PC-3 (cell line): ENCODE measurements around the gene GFAP.

Experiments
- CTCF ChIP-seq: fragments of 300-600 bp; sonication (generic); conservative IDR thresholded peaks from 2 replicates; pipeline ENCODE4 v1.5.1; 2017; ENCODE audit warnings: antibody characterized with exemption, low read depth, mild to moderate bottlenecking, low read length
- EZH2 ChIP-seq: fragments of 300-600 bp; sonication (generic); IDR thresholded peaks from one replicate; pipeline ENCODE4 v1.6.1; 2017; ENCODE audit warnings: antibody characterized with exemption, mild to moderate bottlenecking, low read length; ENCODE audit not compliant: unreplicated experiment

DNA sequence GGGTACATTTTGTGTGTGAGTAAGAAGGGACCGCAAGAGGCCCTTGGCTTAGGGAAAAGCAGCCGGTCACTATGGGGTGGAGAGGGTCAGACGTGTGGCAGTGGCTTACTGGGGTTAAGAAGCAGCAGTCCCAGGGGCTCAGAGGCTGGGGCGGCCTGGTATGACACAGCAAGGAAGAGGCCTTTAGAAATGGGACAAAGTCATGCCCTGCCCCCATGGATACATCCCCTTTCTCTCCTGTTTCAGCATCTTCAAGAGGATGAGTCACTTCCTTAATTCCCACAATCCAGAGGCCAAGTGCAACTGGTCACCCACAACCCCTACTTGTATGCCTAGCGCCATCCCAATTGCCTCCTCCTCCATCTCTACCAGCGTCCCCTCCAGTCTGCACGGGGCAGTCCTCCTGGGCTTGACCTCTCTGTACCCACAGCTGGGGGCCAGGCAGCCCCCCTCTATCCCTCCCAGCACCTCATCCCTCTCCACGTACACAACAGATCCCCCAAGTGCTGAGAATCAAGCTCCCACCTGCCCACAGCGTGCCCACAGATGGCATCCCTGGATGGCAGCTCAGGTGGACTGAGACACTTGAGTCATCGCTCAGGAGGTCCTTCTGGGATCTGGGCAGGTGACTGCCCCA, 9.2 kb downstream of the GFAP start:
- TF ChIP-seq CTCF (no peak), EZH2 (no peak)
